H9 (cell line): Measurements from ENCODE around the gene ABHD11. TPM values are rescaled to one million over a fixed set of nuclear protein-coding genes. Genes with fewer than 3 reads are reported as not detected.
A peak's percentile ranks its signal among the peaks of the same experiment; 100 is the strongest.

Experiments used
- DNase-seq: peaks from one replicate; pipeline ENCODE4 v3.0.0-alpha.2; 2017
- H2AFZ ChIP-seq: one replicate; pipeline ENCODE4 v1.6.1; 2013; ENCODE audit warnings: mild to moderate bottlenecking, low read length, control low read depth, moderate library complexity
- H2AK5ac ChIP-seq: 2 replicates; pipeline ENCODE4 v1.6.1; 2013; ENCODE audit warnings: low read length, control low read depth, mixed read lengths; ENCODE audit not compliant: insufficient read length
- H2BK120ac ChIP-seq: one replicate; pipeline ENCODE4 v1.6.1; 2013; ENCODE audit warnings: low read depth, mild to moderate bottlenecking, low read length, control low read depth, inconsistent platforms; ENCODE audit not compliant: poor library complexity, severe bottlenecking
- H2BK12ac ChIP-seq: 2 replicates; pipeline ENCODE4 v1.6.1; 2013; ENCODE audit warnings: low read length, control low read depth, mixed read lengths, low read depth; ENCODE audit not compliant: insufficient read length
- H2BK15ac ChIP-seq: 2 replicates; pipeline ENCODE4 v1.6.1; 2013; ENCODE audit warnings: low read depth, low read length, control low read depth
- H2BK20ac ChIP-seq: one replicate; pipeline ENCODE4 v1.6.1; 2013; ENCODE audit warnings: low read depth, mild to moderate bottlenecking, low read length, control low read depth, inconsistent platforms; ENCODE audit not compliant: poor library complexity, severe bottlenecking
- H2BK5ac ChIP-seq: 2 replicates; pipeline ENCODE4 v1.6.1; 2013; ENCODE audit warnings: low read length, control low read depth, mixed read lengths; ENCODE audit not compliant: insufficient read length
- H3K14ac ChIP-seq: 2 replicates; pipeline ENCODE4 v1.6.1; 2013; ENCODE audit warnings: low read length, control low read depth; ENCODE audit not compliant: insufficient read depth
- H3K18ac ChIP-seq: 2 replicates; pipeline ENCODE4 v1.6.1; 2013; ENCODE audit warnings: low read depth, mild to moderate bottlenecking, mixed read lengths, low read length, control low read depth; ENCODE audit not compliant: insufficient read length
- H3K23ac ChIP-seq: 2 replicates; pipeline ENCODE4 v1.6.1; 2013; ENCODE audit warnings: low read length, control low read depth, mixed read lengths, low read depth; ENCODE audit not compliant: insufficient read length
- H3K23me2 ChIP-seq: 2 replicates; pipeline ENCODE4 v1.6.1; 2013; ENCODE audit warnings: low read depth, mild to moderate bottlenecking, mixed read lengths, low read length, control low read depth; ENCODE audit not compliant: insufficient read length, poor library complexity, severe bottlenecking
- H3K27ac ChIP-seq: 2 replicates; pipeline ENCODE4 v1.5.1; 2013; ENCODE audit warnings: low read length, control low read depth, mixed read lengths, low read depth; ENCODE audit not compliant: insufficient read length
- H3K27me3 ChIP-seq: 2 replicates; pipeline ENCODE4 v1.6.1; 2013; ENCODE audit warnings: low read length, control low read depth, inconsistent platforms; ENCODE audit not compliant: insufficient read depth
- H3K4ac ChIP-seq: 2 replicates; pipeline ENCODE4 v1.6.1; 2013; ENCODE audit warnings: low read depth, mild to moderate bottlenecking, control low read depth, inconsistent platforms, low read length, moderate library complexity
- H3K4me1 ChIP-seq: 2 replicates; pipeline ENCODE4 v1.6.1; 2013; ENCODE audit warnings: low read length, control low read depth, inconsistent platforms; ENCODE audit not compliant: insufficient read depth
- H3K4me2 ChIP-seq: 2 replicates; pipeline ENCODE4 v1.6.1; 2013; ENCODE audit warnings: low read length, control low read depth, mixed read lengths; ENCODE audit not compliant: insufficient read length, insufficient read depth
- H3K56ac ChIP-seq: 2 replicates; pipeline ENCODE4 v1.6.1; 2013; ENCODE audit warnings: low read depth, mild to moderate bottlenecking, mixed read lengths, low read length, control low read depth; ENCODE audit not compliant: insufficient read length
- H3K79me1 ChIP-seq: 2 replicates; pipeline ENCODE4 v1.6.1; 2013; ENCODE audit warnings: low read depth, mild to moderate bottlenecking, moderate library complexity, low read length, control low read depth, inconsistent platforms; ENCODE audit not compliant: insufficient read depth, poor library complexity, severe bottlenecking
- H3K79me2 ChIP-seq: 2 replicates; pipeline ENCODE4 v1.6.1; 2013; ENCODE audit warnings: low read length, control low read depth, inconsistent platforms; ENCODE audit not compliant: insufficient read depth
- H3K9ac ChIP-seq: 2 replicates; pipeline ENCODE4 v1.6.1; 2013; ENCODE audit warnings: low read length, control low read depth, mixed read lengths; ENCODE audit not compliant: insufficient read length; ENCODE audit errors: extremely low read depth
- H3K9me3 ChIP-seq: one replicate; pipeline ENCODE4 v1.6.1; 2013; ENCODE audit warnings: low read depth, low read length, inconsistent platforms; ENCODE audit not compliant: control insufficient read depth
- H3T11ph ChIP-seq: one replicate; pipeline ENCODE4 v1.6.1; 2013; ENCODE audit warnings: mild to moderate bottlenecking, low read length, control low read depth, inconsistent platforms
- H4K20me1 ChIP-seq: one replicate; pipeline ENCODE4 v1.6.1; 2013; ENCODE audit not compliant: control insufficient read depth, insufficient read length, insufficient read depth
- H4K5ac ChIP-seq: 2 replicates; pipeline ENCODE4 v1.6.1; 2013; ENCODE audit warnings: low read depth, mild to moderate bottlenecking, mixed read lengths, low read length, control low read depth; ENCODE audit not compliant: insufficient read length
- H4K8ac ChIP-seq: replicated peaks from 2 replicates; pipeline ENCODE4 v1.6.1; 2013; ENCODE audit warnings: low read length, control low read depth, mixed read lengths, low read depth; ENCODE audit not compliant: insufficient read length
- H4K91ac ChIP-seq: 2 replicates; pipeline ENCODE4 v1.6.1; 2013; ENCODE audit warnings: low read depth, mild to moderate bottlenecking, moderate library complexity, mixed read lengths, low read length, control low read depth; ENCODE audit not compliant: insufficient read length
- H3K27ac Mint-ChIP-seq, 3 experiments: 2 replicates in 2 of 3; 3 replicates in 1 of 3; pipeline ENCODE4 v1.8.0; 2020 to 2021; ENCODE audit warnings: mixed read lengths in 3 of 3, mild to moderate bottlenecking in 1 of 3, moderate library complexity in 1 of 3
- H3K27me3 Mint-ChIP-seq: 2 replicates; pipeline ENCODE4 v1.8.0; 2021; ENCODE audit warnings: low read depth, mild to moderate bottlenecking, moderate library complexity, mixed read lengths
- H3K36me3 Mint-ChIP-seq, 3 experiments: 2 replicates in 2 of 3; 3 replicates in 1 of 3; pipeline ENCODE4 v1.8.0; 2020 to 2021; ENCODE audit warnings: low read depth in 3 of 3, mixed read lengths in 3 of 3; ENCODE audit not compliant: insufficient read depth in 1 of 3
- H3K4me1 Mint-ChIP-seq, 2 experiments: 2 replicates each; pipeline ENCODE4 v1.8.0; 2020; ENCODE audit warnings: mixed read lengths in 2 of 2
- H3K4me3 Mint-ChIP-seq, 2 experiments: 2 replicates in 1 of 2; 3 replicates in 1 of 2; pipeline ENCODE4 v1.8.0; 2020 to 2021; ENCODE audit warnings: mild to moderate bottlenecking in 2 of 2, mixed read lengths in 2 of 2, moderate library complexity in 1 of 2
- H3K9me3 Mint-ChIP-seq, 2 experiments: 2 replicates in 1 of 2; 3 replicates in 1 of 2; pipeline ENCODE4 v1.8.0; 2020; ENCODE audit warnings: mild to moderate bottlenecking in 2 of 2, mixed read lengths in 2 of 2, moderate library complexity in 1 of 2
- CTCF ChIP-seq: fragments of 200-600 bp; sonication (generic); conservative IDR thresholded peaks from 3 replicates; pipeline ENCODE4 v1.8.0; 2021; ENCODE audit warnings: antibody characterized with exemption, mild to moderate bottlenecking
- WGBS: extraction: QIAGEN DNeasy Blood & Tissue Kit; methylation state at CpG from one replicate; pipeline ENCODE4 v1.1.7; 2013; ENCODE audit warnings: missing lambda C conversion rate, low lambda C conversion rate, mixed read lengths; ENCODE audit not compliant: insufficient read length; ENCODE audit errors: extremely low coverage; 5-methylcytosine and 5-hydroxymethylcytosine counted together
- total RNA-seq: library from RNA; stranded (reverse); gene quantifications from 2 replicates; pipeline ENCODE4 v1.2.1, GENCODE V29; 2021

The ABHD11 gene
- total RNA-seq, 1 experiment from 2014 or later = 34.4 TPM

- Histone ChIP-seq H3K27me3 (no peaks in the 10 kb centered on the region), H3K79me1 (no peaks in the 10 kb centered on the region), H3K27ac (no peak overlapping the region), H3K14ac (no peak overlapping the region), H3K4me1 (no peaks in the 10 kb centered on the region; the same call in 1 of the 2 replicates), H3K9me3 (no peaks in the 10 kb centered on the region), H3K4me2 (no peak overlapping the region), H4K91ac (no peak overlapping the region), H3K23me2 (peaks cover 2% of the 10 kb centered on the region), H2BK5ac (no peak overlapping the region), H3T11ph (no peak overlapping the region), H3K9ac (no peak overlapping the region), H3K56ac (no peak overlapping the region), H3K23ac (no peak overlapping the region), H4K20me1 (no peaks in the 10 kb centered on the region), H2AFZ (no peak overlapping the region), H2BK15ac (no peak overlapping the region), H4K8ac (no peak overlapping the region), H3K79me2 (no peaks in the 10 kb centered on the region), H2BK20ac (no peak overlapping the region), H4K5ac (no peak overlapping the region), H3K4ac (no peak overlapping the region), H2BK120ac (no peak overlapping the region), H3K18ac (no peak overlapping the region), H2AK5ac (no peak overlapping the region), H2BK12ac (no peak overlapping the region)
- Mint-ChIP-seq H3K9me3 (no peaks in the 10 kb centered on the region), H3K4me3 (peak overlapping the region in 1 of 2 experiments; percentile 46; a peak in 2 of 5 replicates), H3K27ac (peak overlapping the region in 2 of 3 experiments; percentile 31 to 39; a peak in 2 of 7 replicates), H3K36me3 (peaks cover 27 to 47% (median 40%) of the 10 kb centered on the region in 3 experiments), H3K4me1 (peaks cover 9 to 37% of the 10 kb centered on the region in 2 experiments), H3K27me3 (peaks cover 2% of the 10 kb centered on the region)
- no CpG with 5 or more reads among the region's 13 CpGs for WGBS
- DNase-seq = peak; percentile 92
- peak; percentile 81 for TF ChIP-seq CTCF
Observed at GRCh38 chr7:73701357-73701995, 37.1 kb downstream of the ABHD11 start.
